ENCODE measurements around the gene CLASP1. TPM values are rescaled to one million over a fixed set of nuclear protein-coding genes. Genes with fewer than 3 reads are reported as not detected.

The CLASP1 gene
- total RNA-seq, 1 donor from 2014 or later, result 110 TPM

DNA sequence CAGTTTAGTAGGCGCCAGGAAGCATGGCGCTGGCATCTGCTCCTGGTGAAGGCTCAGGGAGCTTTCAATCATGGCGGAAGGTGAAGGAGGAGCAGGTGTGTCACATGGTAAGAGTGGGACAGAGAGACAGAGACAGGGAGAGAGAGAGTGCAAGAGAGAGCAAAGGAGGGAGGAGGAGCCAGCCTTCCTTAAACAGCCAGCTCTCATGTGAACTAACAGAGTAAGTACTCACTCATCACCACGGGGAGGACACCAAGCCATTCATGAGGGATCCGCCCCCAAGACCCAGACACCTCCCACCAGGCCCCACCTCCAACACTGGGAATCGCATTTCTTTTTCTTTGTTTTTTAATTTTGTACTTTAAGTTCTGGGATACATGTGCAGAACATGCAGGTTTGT, 40.8 kb upstream of the CLASP1 start:
- Histone ChIP-seq H3K4me3 (no peak overlapping the region), H3K79me2 (ENCODE audit: low read depth) (no peaks in the 10 kb centered on the region), H3K4me2 (no peak overlapping the region), H3K4me1 (peaks cover 17% of the 10 kb centered on the region), H3F3A (ENCODE audit: low read depth) (peaks cover 17% of the 10 kb centered on the region), H2AFZ (replicated peaks) (no peak overlapping the region), H3K36me3 (no peaks in the 10 kb centered on the region), H3K27me3 (no peaks in the 10 kb centered on the region), H3K9ac (no peak overlapping the region), H4K20me1 (ENCODE audit: low read depth) (peaks cover 7% of the 10 kb centered on the region), H3K9me3 (ENCODE audit: low read depth) (no peaks in the 10 kb centered on the region), H3K27ac (no peak overlapping the region)
- Mint-ChIP-seq H3K27me3 (ENCODE audit: insufficient read depth, low read depth) (no peaks in the 10 kb centered on the region), H3K4me3 (no peak overlapping the region), H3K9me3 (no peaks in the 10 kb centered on the region), H3K4me1 (peaks cover 32% of the 10 kb centered on the region), H3K36me3 (no peaks in the 10 kb centered on the region), H3K27ac (peak overlapping the region; percentile 93)
- no peak for DNase-seq (ENCODE audit: low spot score)
- no peak for TF ChIP-seq EZH2phosphoT487 (IDR thresholded peaks at IDR 0.05)
- no peak for TF ChIP-seq EZH2 (IDR thresholded peaks at IDR 0.05)
- TF ChIP-seq, protein P1, sequence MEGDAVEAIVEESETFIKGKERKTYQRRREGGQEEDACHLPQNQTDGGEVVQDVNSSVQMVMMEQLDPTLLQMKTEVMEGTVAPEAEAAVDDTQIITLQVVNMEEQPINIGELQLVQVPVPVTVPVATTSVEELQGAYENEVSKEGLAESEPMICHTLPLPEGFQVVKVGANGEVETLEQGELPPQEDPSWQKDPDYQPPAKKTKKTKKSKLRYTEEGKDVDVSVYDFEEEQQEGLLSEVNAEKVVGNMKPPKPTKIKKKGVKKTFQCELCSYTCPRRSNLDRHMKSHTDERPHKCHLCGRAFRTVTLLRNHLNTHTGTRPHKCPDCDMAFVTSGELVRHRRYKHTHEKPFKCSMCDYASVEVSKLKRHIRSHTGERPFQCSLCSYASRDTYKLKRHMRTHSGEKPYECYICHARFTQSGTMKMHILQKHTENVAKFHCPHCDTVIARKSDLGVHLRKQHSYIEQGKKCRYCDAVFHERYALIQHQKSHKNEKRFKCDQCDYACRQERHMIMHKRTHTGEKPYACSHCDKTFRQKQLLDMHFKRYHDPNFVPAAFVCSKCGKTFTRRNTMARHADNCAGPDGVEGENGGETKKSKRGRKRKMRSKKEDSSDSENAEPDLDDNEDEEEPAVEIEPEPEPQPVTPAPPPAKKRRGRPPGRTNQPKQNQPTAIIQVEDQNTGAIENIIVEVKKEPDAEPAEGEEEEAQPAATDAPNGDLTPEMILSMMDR (IDR thresholded peaks at IDR 0.05), result no peak

DNA sequence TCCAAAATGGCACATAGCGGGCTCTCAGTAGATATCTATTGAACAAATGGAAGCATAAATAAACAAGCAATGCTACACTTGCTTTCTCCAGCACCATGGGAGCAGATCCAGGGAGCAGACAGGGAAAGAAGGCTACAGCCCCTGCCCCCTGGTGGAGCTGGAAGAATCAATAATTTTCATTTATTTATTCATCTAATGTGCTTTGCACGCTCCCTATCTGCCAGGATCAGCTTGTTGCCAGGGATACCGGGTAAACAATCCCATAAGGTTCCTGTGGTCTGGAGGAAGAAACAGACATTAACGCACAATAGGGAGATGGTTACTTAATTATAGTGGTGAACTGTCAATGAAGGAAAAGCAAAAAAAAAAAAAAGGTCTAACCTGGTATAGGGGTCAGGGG, 40.1 kb upstream of the CLASP1 start:
- H3K4me1 Mint-ChIP-seq, result peaks cover 32% of the 10 kb centered on the region
- no peaks in the 10 kb centered on the region for H3K9me3 Mint-ChIP-seq
- H3K27me3 Mint-ChIP-seq (ENCODE audit: insufficient read depth, low read depth), result no peaks in the 10 kb centered on the region
- Histone ChIP-seq H3K27me3 (no peaks in the 10 kb centered on the region), H3K36me3 (no peaks in the 10 kb centered on the region), H3K9me3 (ENCODE audit: low read depth) (no peaks in the 10 kb centered on the region), H3K4me3 (no peak overlapping the region), H3F3A (ENCODE audit: low read depth) (peaks cover 18% of the 10 kb centered on the region), H3K9ac (no peak overlapping the region), H3K4me1 (peaks cover 25% of the 10 kb centered on the region), H3K27ac (no peak overlapping the region), H4K20me1 (ENCODE audit: low read depth) (peaks cover 7% of the 10 kb centered on the region), H3K4me2 (no peak overlapping the region), H3K79me2 (ENCODE audit: low read depth) (no peaks in the 10 kb centered on the region), H2AFZ (replicated peaks) (no peak overlapping the region)
- H3K36me3 Mint-ChIP-seq, result no peaks in the 10 kb centered on the region
- H3K27ac Mint-ChIP-seq, result peak overlapping the region; percentile 93
- H3K4me3 Mint-ChIP-seq, result no peak overlapping the region
- TF ChIP-seq EZH2 (IDR thresholded peaks at IDR 0.05), result no peak
- TF ChIP-seq, protein P1 (IDR thresholded peaks at IDR 0.05), result peak; percentile 22
- no peak for DNase-seq (ENCODE audit: low spot score)

DNA sequence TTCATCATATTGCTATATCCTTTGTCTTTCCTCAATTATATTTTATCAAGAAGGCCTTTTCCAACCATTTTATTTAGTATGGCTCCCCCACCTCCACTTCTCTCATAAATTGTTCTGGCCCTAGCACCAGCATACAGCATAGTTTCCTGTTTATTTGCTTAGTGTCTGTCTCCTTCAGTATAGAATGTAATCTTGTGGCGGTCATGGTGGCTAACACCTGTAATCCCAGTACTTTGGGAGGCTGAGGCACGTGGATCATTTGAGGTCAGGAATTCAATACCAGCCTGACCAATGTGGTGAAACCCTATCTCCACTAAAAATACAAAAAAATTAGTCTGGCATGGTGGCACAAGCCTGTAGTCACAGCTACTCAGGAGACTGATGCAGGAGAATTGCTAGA, 39.6 kb upstream of the CLASP1 start:
- peaks cover 2% of the 10 kb centered on the region for H3K36me3 Mint-ChIP-seq

More for the DNA sequence above, 39.6 kb upstream of the CLASP1 start:
- H3K27me3 ChIP-seq, result no peaks in the 10 kb centered on the region
- no peak overlapping the region for H3K4me2 ChIP-seq
- Mint-ChIP-seq H3K4me3 (no peak overlapping the region), H3K9me3 (peaks cover 5% of the 10 kb centered on the region), H3K27me3 (ENCODE audit: insufficient read depth, low read depth) (peaks cover 2% of the 10 kb centered on the region), H3K27ac (no peak overlapping the region), H3K4me1 (peaks cover 32% of the 10 kb centered on the region)
- no peak for DNase-seq (ENCODE audit: low spot score)
- peaks cover 7% of the 10 kb centered on the region for H4K20me1 ChIP-seq (ENCODE audit: low read depth)
- no peak overlapping the region for H2AFZ ChIP-seq (replicated peaks)
- H3K4me3 ChIP-seq, result no peak overlapping the region
- TF ChIP-seq, protein P1 (IDR thresholded peaks at IDR 0.05), result no peak
- TF ChIP-seq EZH2phosphoT487 (IDR thresholded peaks at IDR 0.05) (no peak), EZH2 (IDR thresholded peaks at IDR 0.05) (no peak)
- no peaks in the 10 kb centered on the region for H3K9me3 ChIP-seq (ENCODE audit: low read depth)
- H3K79me2 ChIP-seq (ENCODE audit: low read depth), result peaks cover 3% of the 10 kb centered on the region
- no peak overlapping the region for H3K27ac ChIP-seq
- no peak overlapping the region for H3K9ac ChIP-seq
- peaks cover 18% of the 10 kb centered on the region for H3F3A ChIP-seq (ENCODE audit: low read depth)
- H3K36me3 ChIP-seq, result no peaks in the 10 kb centered on the region
- peaks cover 26% of the 10 kb centered on the region for H3K4me1 ChIP-seq
